Heart left ventricle (tissue), 13 donors: ENCODE data around the gene LIF.

Experiments
- CTCF ChIP-seq, 12 donors: fragments of 200-600 bp; sonication (generic) in 4 of 12; IDR thresholded peaks; one replicate each; pipeline versions ENCODE4 v1.5.0 to v1.8.0; 2018 to 2022; ENCODE audit warnings: antibody characterized with exemption in 12 of 12, mild to moderate bottlenecking in 5 of 12
- POLR2A ChIP-seq, 2 donors: fragments of 450-650 bp; IDR thresholded peaks; one replicate each; pipeline ENCODE4 v1.6.1; 2017; ENCODE audit warnings: antibody characterized with exemption in 2 of 2, mild to moderate bottlenecking in 2 of 2, moderate library complexity in 2 of 2
- donor health status: ischemic (EF 13 %, LVEDD 7.1; RV severe dilation, severe dysfunction).
- donor health status: DM: no; HTN: yes; CAD: no.
- donor health status: DM: no; HTN: no; CAD: no.
- donor health status: ischemic (EF 25% LVEDD 6.9; RV normal size, moderate dysfunction).
- donor health status: ischemic (EF 25% LVEDD 5.7; RV mildly dilated, moderate dysfunction).
- donor health status: ischemic (EF 35%, LVEDD 5.7; RV mildly dilated, moderate dysfunction).
- donor health status: nonischemic (EF 11% LVEDD 7.7; RV severe dilation, severe dysfunction).
- donor health status: DM: yes; HTN: yes; CAD: no.
- donor health status: PGD.
- donor health status: ischemic (EF 29% LVEDD 5.4; RV normal size, mild dysfunction).
- donor health status: nonischemic (EF 23%, LVEDD 6.1; RV moderate dilation, normal function).

DNA sequence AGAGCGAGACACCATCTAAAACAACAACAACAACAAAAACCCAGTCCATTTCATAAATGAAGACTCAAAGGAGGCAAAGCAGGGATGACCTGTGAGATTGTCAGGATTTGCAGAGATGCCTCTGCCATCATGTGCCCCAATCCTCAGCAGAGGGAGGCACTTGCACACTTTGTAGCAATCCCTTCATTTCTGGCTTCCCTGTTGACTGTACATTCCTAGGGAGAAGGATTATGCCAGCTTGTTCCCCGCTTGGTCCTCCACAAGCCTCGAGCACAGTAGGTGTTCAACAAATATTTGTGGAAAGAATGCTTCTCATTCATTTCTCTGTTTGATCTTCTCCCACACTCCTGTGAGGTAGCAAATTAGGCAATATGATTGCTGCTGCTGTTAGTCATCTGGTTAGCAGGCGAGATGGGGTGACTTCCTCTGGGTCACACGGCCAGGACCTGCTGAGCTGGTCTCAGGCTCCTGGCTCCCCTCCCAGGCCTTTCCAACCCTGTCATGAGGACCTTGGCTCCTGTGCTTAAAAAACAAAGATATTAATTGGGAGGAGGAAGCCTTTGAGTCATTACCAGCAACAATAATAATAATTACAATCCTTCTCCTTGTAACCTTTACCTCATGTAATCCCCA is 34.1 kb downstream of the LIF start:
- TF ChIP-seq CTCF (IDR thresholded peaks at IDR 0.05), result no peak
- no peak for TF ChIP-seq POLR2A (IDR thresholded peaks at IDR 0.05)
